IPS DF 4.7 (cell line): ENCODE measurements around the gene F10.
"Not testable (repeated sequence)": the region's sequence is repeated elsewhere in the genome, so short reads cannot be mapped to it uniquely, and the experiment has no call there.

Experiments
- DNase-seq: peaks from one replicate; pipeline ENCODE4 v3.0.0-alpha.2; 2013; ENCODE audit warnings: low spot score; ENCODE audit errors: extremely low read depth

The F10 gene

GRCh38 chr13:113151745-113152690 lies 29.4 kb downstream of the F10 start:
- no peak for DNase-seq

- DNase-seq = no peak
Measured at GRCh38 chr13:113152691-113152983, 30.0 kb downstream of the F10 start.

DNA sequence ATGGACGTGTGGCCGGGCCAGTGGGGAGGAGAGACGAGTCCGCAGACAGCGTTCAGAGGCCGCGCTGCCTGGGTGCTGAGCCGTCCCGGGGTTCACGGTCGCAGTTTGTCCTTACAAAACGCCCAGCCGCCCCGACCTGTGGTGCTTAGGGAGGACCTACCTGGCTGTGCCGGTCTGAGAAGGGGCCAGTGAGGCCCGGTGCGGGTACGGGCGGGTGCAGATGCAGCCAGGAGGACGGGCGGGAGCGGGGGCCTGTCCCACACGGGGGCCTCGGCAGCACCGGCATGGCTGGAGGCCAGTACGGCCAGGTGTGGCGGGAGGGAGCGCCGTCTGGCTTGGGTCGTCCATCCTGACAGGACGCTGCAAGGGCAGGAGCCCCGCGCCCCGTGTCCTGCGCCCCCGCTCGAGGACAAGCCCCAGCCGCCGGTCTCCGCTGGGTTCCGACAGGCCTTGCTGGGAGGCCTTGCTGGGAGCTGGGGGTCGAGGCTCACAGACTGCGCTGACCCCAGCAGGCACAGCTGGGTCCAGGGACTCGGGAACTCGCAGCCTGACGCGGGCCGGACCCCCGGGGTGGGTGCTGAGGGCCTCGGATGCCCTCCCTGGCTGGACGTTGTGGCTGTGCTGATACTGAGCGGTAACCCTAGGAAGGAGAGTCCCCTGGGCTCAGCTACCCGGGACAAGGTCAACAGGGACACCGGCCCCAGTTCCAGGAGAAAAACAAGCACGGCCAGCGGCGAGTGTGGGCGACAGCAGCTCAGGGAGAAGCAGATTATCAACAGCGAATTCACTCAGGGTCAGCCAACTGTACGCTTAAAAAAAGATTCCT lies 30.6 kb downstream of the F10 start:
- DNase-seq = no peak

GRCh38 chr13:113153810-113154748 lies 31.5 kb downstream of the F10 start:
- DNase-seq = no peak

GRCh38 chr13:113155201-113155600 lies 32.6 kb downstream of the F10 start:
- DNase-seq = no peak

DNA sequence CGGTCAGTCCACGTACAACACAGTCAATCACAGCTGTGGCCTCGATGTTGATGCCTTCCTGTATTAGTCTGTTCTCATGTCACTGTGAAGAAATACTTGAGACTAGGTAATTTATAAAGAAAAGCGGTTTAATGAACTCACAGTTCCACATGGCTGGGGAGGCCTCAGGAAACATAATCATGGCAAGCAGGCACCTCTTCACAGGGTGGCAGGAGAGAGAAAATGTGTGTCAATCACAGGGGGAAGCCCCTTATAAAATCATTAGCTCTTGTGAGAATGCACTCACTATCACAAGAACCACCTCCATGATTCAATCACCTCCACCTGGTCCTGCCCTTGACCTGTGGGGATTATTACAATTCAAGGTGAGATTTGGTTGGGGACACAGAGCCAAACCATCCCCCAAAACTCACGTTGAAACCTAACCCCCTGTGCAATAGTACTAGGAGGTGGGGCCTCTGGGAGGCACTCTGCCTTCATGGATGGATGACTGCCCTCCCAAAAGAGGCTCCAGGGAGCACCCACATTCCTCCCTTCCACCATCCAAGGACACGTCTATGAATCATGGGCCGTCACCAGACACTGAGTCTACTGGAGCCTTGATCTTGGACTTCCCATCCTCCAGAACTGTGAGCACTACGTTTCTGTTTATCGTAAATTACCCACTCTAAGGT lies 33.5 kb downstream of the F10 start:
- no peak for DNase-seq

DNA sequence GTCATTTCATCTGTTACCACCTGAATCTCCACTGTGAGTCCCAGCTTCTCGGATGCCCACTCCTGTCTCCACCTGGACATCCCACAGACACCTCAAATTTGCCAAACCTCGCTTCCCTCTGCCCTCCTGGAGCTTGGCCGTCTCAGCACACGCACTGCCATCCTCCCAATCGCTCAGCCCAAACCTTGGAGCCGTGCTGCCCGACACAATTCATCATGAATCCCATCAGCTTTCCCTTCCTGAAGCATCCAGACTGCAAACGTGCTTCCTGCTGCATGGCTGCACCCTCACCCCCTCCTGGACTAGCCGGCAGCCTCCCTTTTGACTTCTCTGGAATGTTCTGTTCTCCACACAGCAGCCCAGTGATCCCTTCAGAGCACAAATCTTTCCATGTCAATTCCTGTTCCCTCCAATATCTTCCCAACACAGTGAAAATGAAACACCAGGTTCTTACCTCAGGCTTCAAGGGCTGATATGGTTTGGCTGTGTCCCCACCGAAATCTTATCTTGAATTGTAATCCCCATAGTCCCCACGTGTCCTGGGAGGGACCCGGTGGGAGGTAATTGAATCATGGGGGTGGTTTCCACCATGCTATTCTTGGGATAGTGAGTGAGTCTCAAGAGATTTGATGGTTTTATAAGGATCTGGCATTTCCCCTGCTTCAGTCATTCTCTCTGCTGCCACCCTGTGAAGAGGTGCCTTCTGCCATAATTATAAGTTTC lies 34.8 kb downstream of the F10 start:
- DNase-seq = no peak

- no peak for DNase-seq
Measured at GRCh38 chr13:113157929-113158747, 35.5 kb downstream of the F10 start, which contains the start of gene PROZ. PROZ (plus strand) TSS chr13:113158648; CDS start chr13:113158661, 13 bp downstream.

DNA sequence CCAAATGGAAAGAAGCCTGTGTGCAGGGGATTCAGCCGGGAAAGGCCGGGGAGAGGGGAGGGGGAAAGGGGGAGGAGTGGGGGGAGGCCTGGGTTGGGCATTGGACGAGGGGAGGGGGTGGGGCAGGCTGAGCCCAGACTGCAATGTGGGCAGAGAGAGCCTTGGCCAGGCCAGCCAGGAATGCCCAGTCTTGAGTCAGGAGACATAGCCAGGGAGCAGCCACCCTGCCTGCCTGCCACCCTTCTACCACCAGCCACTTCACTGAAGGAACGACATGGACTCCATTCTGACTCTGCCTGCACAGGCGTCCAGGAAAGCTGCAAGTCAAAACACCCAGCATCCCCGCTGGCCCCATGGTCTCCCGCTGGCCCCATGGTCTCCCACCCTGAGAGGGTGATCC lies 36.3 kb downstream of the F10 start:
- no peak for DNase-seq

- no peak for DNase-seq
Measured at GRCh38 chr13:113159701-113160100, 37.1 kb downstream of the F10 start.

- DNase-seq = no peak
Measured at GRCh38 chr13:113160983-113161382, 38.4 kb downstream of the F10 start.

DNA sequence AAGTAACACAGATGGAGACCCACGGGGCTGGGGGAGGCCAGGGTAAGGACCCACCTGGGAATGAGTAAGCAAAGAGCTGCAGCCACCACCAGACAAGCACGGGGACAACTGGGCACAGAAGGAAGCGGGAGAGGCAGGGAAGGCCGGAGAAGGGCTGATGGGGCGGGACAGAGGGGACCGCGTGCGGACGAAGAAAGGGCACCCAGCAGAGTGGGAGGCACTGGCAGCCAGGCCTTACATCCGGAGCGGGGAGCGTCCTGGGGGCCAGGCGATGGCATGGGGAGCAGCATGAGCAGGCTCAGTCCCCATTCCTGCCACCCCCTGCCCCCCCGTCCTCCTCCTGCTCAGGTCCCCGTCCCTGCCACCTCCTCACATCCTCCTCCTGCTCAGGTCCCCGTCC lies 38.8 kb downstream of the F10 start:
- no peak for DNase-seq

DNA sequence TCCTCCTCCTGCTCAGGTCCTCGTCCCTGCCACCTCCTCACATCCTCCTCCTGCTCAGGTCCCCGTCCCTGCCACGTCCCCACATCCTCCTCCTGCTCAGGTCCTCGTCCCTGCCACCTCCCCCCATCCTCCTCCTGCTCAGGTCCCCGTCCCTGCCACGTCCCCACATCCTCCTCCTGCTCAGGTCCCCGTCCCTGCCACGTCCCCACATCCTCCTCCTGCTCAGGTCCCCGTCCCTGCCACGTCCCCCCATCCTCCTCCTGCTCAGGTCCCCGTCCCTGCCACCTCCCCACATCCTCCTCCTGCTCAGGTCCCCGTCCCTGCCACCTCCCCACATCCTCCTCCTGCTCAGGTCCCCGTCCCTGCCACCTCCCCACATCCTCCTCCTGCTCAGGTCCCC lies 39.4 kb downstream of the F10 start:
- DNase-seq = not testable (repeated sequence)

GRCh38 chr13:113162783-113163685 lies 40.4 kb downstream of the F10 start:
- no peak for DNase-seq

- no peak for DNase-seq
Measured at GRCh38 chr13:113164492-113164891, 41.9 kb downstream of the F10 start.

- no peak for DNase-seq
Measured at GRCh38 chr13:113166266-113166665, 43.7 kb downstream of the F10 start.

- no peak for DNase-seq
Measured at GRCh38 chr13:113166681-113167080, 44.1 kb downstream of the F10 start.

- no peak for DNase-seq
Measured at GRCh38 chr13:113167155-113167554, 44.6 kb downstream of the F10 start.
